Effector memory CD8-positive, alpha-beta T cell (primary cell): ENCODE data around the gene ASMT.
A peak's percentile ranks its signal among the peaks of the same experiment; 100 is the strongest.
"Not testable (repeated sequence)": the region's sequence is repeated elsewhere in the genome, so short reads cannot be mapped to it uniquely, and the experiment has no call there.

ENCODE experiments used
- ATAC-seq: fragments of 150-1000 bp; cut with Tn5 transposase; replicated peaks from 2 replicates; pipeline ENCODE4 v1.10.0; 2021; ENCODE audit warnings: mild to moderate bottlenecking, moderate library complexity
- DNase-seq, 3 experiments: peaks; one replicate each; pipeline ENCODE4 v3.0.0; 2021
- H3K27ac Mint-ChIP-seq, 2 donors: one replicate each; pipeline ENCODE4 v1.8.0; 2022; ENCODE audit warnings: mild to moderate bottlenecking in 2 of 2, mixed read lengths in 2 of 2, moderate library complexity in 2 of 2
- H3K27me3 Mint-ChIP-seq, 2 donors: one replicate each; pipeline ENCODE4 v1.8.0; 2022; ENCODE audit warnings: mixed read lengths in 2 of 2
- H3K36me3 Mint-ChIP-seq: one replicate; pipeline ENCODE4 v1.8.0; 2022; ENCODE audit warnings: mild to moderate bottlenecking, moderate library complexity, mixed read lengths; ENCODE audit not compliant: insufficient read depth
- H3K4me1 Mint-ChIP-seq, 2 donors: one replicate each; pipeline ENCODE4 v1.8.0; 2022; ENCODE audit warnings: low read depth in 2 of 2, mixed read lengths in 2 of 2
- H3K4me3 Mint-ChIP-seq, 2 donors: one replicate each; pipeline ENCODE4 v1.8.0; 2022; ENCODE audit warnings: mild to moderate bottlenecking in 2 of 2, mixed read lengths in 2 of 2, moderate library complexity in 2 of 2
- H3K9me3 Mint-ChIP-seq, 2 donors: one replicate each; pipeline ENCODE4 v1.8.0; 2022; ENCODE audit warnings: mixed read lengths in 2 of 2

ASMT gene

DNA sequence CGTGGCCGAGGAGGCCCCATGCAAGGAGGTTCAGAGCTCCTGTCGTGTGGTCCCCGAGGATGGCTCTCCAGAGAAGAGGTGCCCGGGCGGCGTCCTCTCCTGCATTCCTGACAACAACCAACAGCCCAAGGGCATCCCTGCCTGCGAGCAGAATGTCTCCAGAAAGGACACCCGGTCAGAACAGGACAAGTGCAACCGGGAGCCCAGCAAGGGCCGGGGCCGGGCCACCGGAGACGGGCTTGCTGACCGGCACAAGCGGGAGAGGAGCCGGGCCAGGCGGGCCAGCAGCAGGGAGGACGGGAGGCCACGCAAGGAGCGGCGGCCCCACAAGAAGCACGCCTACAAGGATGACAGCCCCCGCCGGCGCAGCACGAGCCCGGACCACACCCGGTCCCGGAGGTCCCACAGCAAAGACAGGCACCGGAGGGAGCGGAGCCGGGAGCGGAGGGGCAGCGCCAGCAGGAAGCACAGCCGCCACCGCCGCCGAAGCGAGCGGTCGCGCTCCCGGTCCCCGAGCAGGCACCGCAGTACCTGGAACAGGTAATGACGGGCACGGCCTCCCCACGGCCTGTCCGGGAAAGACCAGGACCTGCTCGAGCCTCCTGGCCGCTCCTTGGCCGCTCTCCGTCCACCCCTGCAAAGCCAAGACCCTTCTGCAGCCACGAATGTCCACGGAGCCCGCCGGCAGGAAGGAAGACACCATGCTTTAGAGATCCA, 13.7 kb upstream of the ASMT start:
- no peaks in the 10 kb centered on the region for H3K9me3 Mint-ChIP-seq
- peaks cover 9 to 26% of the 10 kb centered on the region in 2 donors for H3K4me1 Mint-ChIP-seq
- peak overlapping the region in 1 of 2 donors; percentile 51 for H3K27ac Mint-ChIP-seq
- DNase-seq (no peak), ATAC-seq (no peak)
- H3K27me3 Mint-ChIP-seq = no peaks in the 10 kb centered on the region
- H3K36me3 Mint-ChIP-seq = peaks cover 82% of the 10 kb centered on the region
- peak overlapping the region in 1 of 2 donors; percentile 41 for H3K4me3 Mint-ChIP-seq

DNA sequence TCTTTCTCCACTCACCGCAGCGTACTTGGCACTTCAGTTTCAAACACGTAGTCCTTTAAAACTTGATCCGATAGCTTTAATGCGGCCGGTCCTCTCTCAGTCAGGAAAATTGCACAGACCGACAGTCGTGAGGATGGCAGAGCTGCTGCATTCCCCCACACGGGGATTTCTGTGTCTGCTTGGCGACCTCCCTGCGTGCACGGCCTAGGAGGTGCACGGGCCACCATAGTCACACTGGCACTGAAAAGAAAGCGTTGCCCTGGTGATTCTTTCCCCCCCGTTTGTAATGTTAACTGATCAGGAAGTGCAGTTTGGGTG, 13.1 kb upstream of the ASMT start:
- DNase-seq (no peak), ATAC-seq (no peak)
- H3K9me3 Mint-ChIP-seq = no peaks in the 10 kb centered on the region
- H3K4me1 Mint-ChIP-seq = peaks cover 9 to 26% of the 10 kb centered on the region in 2 donors
- H3K27me3 Mint-ChIP-seq = no peaks in the 10 kb centered on the region
- H3K4me3 Mint-ChIP-seq = peak overlapping the region in 1 of 2 donors; percentile 41
- peak overlapping the region in 1 of 2 donors; percentile 51 for H3K27ac Mint-ChIP-seq
- peaks cover 84% of the 10 kb centered on the region for H3K36me3 Mint-ChIP-seq

DNA sequence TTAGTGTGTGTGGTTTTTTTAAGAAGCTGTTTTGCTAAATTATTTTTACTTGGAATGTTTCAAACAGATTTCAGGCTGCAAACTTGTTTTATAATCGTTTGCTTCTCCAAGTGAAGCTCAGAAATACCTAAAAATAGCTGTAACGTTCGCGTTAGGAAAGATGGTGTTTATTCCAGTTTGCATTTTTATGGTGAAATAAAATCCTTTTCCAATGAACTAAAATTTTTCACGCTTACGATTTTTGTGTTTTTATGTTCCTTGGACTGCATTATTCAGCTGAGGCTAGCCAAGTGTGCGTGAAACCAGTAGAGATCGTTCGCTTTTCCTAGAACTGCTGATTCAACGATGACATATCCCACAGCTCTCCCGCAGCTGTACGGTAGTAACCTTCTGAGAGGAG, 12.6 kb upstream of the ASMT start:
- Mint-ChIP-seq H3K4me3 (no peak overlapping the region), H3K27me3 (no peaks in the 10 kb centered on the region), H3K36me3 (peaks cover 80% of the 10 kb centered on the region), H3K27ac (no peak overlapping the region), H3K4me1 (peaks cover 5 to 21% of the 10 kb centered on the region in 2 donors), H3K9me3 (no peaks in the 10 kb centered on the region)
- DNase-seq = no peak
- no peak for ATAC-seq

DNA sequence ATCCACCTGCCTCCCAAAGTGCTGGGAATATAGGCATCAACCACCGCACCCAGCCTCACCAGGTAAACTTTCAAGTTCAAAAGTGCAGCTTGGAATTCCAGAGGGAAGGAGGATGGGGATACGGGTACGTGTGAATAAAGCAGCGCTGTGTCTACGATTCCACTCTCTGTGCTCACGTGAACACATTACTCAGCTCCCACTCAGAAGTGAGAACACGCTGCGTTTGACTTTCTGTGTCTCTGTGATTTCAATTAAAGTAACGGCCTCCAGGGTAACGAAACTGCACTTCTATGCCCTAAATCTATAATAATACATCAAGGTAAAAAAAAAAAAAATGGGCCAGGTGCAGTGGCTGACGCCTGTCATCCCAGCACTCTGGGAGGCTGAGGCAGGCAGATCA, 8.4 kb upstream of the ASMT start:
- H3K27me3 Mint-ChIP-seq = no peaks in the 10 kb centered on the region
- H3K9me3 Mint-ChIP-seq = no peaks in the 10 kb centered on the region
- H3K27ac Mint-ChIP-seq = no peak overlapping the region
- no peak overlapping the region for H3K4me3 Mint-ChIP-seq
- ATAC-seq = no peak
- H3K4me1 Mint-ChIP-seq = peaks cover 2 to 12% of the 10 kb centered on the region in 2 donors
- H3K36me3 Mint-ChIP-seq = peaks cover 53% of the 10 kb centered on the region
- DNase-seq = no peak

DNA sequence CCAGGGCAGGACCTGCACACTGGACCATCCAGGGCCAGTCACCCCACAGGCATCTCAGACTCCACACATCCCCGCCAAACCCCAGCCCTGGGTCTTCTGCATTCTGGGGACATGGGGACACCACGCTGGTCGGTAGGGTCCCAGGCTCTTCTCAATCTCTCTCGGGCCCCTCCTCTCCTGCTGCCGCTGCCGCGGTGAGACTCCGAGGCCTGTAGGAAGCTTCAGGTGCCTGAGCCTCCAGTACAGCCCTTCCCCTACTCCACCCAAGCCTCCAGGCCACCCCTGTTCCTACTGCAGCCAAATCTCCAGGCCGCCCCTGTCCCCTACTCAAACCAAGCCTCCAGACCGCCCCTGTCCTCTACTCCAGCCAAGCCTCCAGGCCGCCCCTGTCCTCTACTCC, 5.5 kb upstream of the ASMT start:
- Mint-ChIP-seq H3K36me3 (peaks cover 32% of the 10 kb centered on the region), H3K4me1 (peaks cover 0 to 8% of the 10 kb centered on the region in 2 donors), H3K27me3 (no peaks in the 10 kb centered on the region), H3K4me3 (no peak overlapping the region), H3K9me3 (no peaks in the 10 kb centered on the region), H3K27ac (peak overlapping the region in 1 of 2 donors; percentile 69)
- ATAC-seq (no peak), DNase-seq (no peak)

- Mint-ChIP-seq H3K27me3 (no peaks in the 10 kb centered on the region), H3K27ac (peak overlapping the region in 1 of 2 donors; percentile 69), H3K4me3 (no peak overlapping the region), H3K36me3 (peaks cover 29% of the 10 kb centered on the region), H3K9me3 (no peaks in the 10 kb centered on the region), H3K4me1 (peaks cover 0 to 7% of the 10 kb centered on the region in 2 donors)
- no peak for DNase-seq
- ATAC-seq = no peak
These were observed 5.1 kb upstream of the ASMT start for GRCh38 chrX:1609762-1610161.

DNA sequence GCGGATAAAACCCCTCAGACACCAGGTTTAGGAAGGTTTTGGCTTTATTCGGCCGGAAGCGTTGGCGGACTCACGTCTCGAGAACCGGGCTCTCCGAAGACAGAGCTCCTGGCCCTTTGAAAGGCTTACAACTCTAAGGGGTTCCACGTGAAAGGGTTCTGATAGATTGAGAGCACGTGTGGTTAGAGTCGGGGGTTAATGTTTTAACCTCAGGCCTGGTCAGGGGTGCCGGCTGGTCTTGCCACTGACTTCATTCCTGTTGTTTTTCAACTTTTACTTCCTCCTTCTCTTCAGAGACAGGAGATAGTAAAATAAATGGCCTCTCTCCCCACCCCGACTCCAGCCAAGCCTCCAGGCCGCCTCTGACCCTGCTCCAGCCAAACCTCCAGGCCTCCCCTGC, 4.7 kb upstream of the ASMT start:
- Mint-ChIP-seq H3K9me3 (no peaks in the 10 kb centered on the region), H3K27me3 (no peaks in the 10 kb centered on the region), H3K4me1 (peaks cover 0 to 7% of the 10 kb centered on the region in 2 donors), H3K4me3 (no peak overlapping the region), H3K27ac (peak overlapping the region in 1 of 2 donors; percentile 69), H3K36me3 (peaks cover 26% of the 10 kb centered on the region)
- no peak for ATAC-seq
- DNase-seq = no peak

- ATAC-seq (no peak), DNase-seq (no peak)
- H3K36me3 Mint-ChIP-seq = peaks cover 25% of the 10 kb centered on the region
- H3K9me3 Mint-ChIP-seq = no peaks in the 10 kb centered on the region
- H3K4me1 Mint-ChIP-seq = peaks cover 0 to 7% of the 10 kb centered on the region in 2 donors
- no peaks in the 10 kb centered on the region for H3K27me3 Mint-ChIP-seq
- H3K4me3 Mint-ChIP-seq = no peak overlapping the region
- H3K27ac Mint-ChIP-seq = peak overlapping the region in 1 of 2 donors; percentile 32
These were observed 4.1 kb upstream of the ASMT start for GRCh38 chrX:1610736-1611135.

DNA sequence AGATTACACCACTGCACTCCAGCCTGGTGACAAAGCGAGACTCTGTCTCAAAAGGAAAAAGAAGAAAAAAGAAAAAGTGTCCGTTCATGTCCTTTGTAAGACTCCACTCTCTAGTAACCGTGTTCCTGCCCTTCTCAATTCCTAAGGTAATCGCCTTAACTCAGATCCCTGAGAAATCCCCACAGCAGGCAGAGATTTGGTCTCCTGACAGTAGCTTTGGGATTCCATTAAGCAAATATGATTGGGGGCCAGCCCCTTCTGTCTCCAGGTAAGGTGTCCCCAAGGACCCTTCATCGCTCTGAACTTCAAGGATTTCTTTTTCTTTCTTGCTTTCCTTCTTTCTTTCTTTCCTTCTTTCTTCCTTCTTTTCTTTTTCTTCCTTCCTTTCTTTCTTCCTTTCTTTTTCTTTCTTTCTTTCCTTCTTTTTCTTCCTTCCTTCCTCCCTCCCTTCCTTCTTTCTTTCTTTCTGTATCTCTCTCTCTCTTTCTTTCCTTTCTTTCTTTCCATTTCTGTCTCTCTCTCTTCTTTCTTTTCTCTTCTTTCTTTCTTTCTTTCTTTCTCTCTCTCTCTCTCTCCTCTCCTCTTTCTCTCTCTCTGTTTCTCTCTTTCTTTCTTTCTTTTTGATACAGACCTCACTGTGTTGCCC, 2.1 kb upstream of the ASMT start:
- ATAC-seq (no peak), DNase-seq (no peak)
- peaks cover 0 to 7% of the 10 kb centered on the region in 2 donors for H3K4me1 Mint-ChIP-seq
- peak overlapping the region; percentile 1 to 33 for H3K27ac Mint-ChIP-seq
- no peak overlapping the region for H3K4me3 Mint-ChIP-seq
- H3K27me3 Mint-ChIP-seq = no peaks in the 10 kb centered on the region
- peaks cover 20% of the 10 kb centered on the region for H3K36me3 Mint-ChIP-seq
- H3K9me3 Mint-ChIP-seq = no peaks in the 10 kb centered on the region

DNA sequence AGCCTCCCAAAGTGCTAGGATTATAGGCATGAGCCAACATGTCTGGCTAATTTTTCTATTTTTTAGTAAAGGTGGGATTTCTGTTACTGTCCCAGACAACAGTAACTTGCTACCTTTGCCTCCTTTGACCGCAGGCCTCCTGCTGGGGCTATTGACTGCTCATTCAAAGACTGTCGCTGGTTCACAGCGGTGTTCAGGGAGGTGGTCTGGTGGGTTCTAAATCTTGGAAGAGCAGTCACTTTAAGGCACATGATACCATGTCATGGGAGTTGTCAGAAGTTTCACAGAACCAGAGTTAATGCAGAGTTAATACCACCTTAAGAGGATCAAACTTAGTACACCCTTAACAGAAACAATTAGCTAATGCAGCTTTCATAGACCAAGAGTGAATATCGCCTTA, 3.8 kb downstream of the ASMT start:
- Mint-ChIP-seq H3K27ac (no peak overlapping the region), H3K36me3 (peaks cover 6% of the 10 kb centered on the region), H3K27me3 (peaks cover 0 to 4% of the 10 kb centered on the region in 2 donors), H3K4me1 (peaks cover 4 to 18% of the 10 kb centered on the region in 2 donors), H3K9me3 (no peaks in the 10 kb centered on the region), H3K4me3 (no peak overlapping the region)
- ATAC-seq (no peak), DNase-seq (no peak)

GRCh38 chrX:1623691-1624090, 8.8 kb downstream of the ASMT start:
- ATAC-seq (no peak), DNase-seq (no peak)
- Mint-ChIP-seq H3K36me3 (no peaks in the 10 kb centered on the region), H3K27me3 (peaks cover 0 to 6% of the 10 kb centered on the region in 2 donors), H3K4me1 (peaks cover 4 to 18% of the 10 kb centered on the region in 2 donors), H3K9me3 (no peaks in the 10 kb centered on the region), H3K27ac (no peak overlapping the region), H3K4me3 (peak overlapping the region in 1 of 2 donors; percentile 56)

- peaks cover 4 to 18% of the 10 kb centered on the region in 2 donors for H3K4me1 Mint-ChIP-seq
- H3K27me3 Mint-ChIP-seq, ATAC-seq, H3K9me3 Mint-ChIP-seq, DNase-seq, H3K36me3 Mint-ChIP-seq, H3K4me3 Mint-ChIP-seq, H3K27ac Mint-ChIP-seq: not testable (repeated sequence)
These were observed 9.4 kb downstream of the ASMT start for GRCh38 chrX:1624158-1624860.

- H3K36me3 Mint-ChIP-seq, DNase-seq, H3K4me3 Mint-ChIP-seq, H3K27me3 Mint-ChIP-seq, ATAC-seq, H3K9me3 Mint-ChIP-seq: not testable (repeated sequence)
- Mint-ChIP-seq H3K27ac (peak overlapping the region in 1 of 2 donors; percentile 80), H3K4me1 (peaks cover 4 to 18% of the 10 kb centered on the region in 2 donors)
These were observed 10.0 kb downstream of the ASMT start for GRCh38 chrX:1624861-1625215.

GRCh38 chrX:1629244-1629643, 14.4 kb downstream of the ASMT start:
- no peaks in the 10 kb centered on the region for H3K27me3 Mint-ChIP-seq
- no peak overlapping the region for H3K4me3 Mint-ChIP-seq
- H3K27ac Mint-ChIP-seq = no peak overlapping the region
- no peaks in the 10 kb centered on the region for H3K36me3 Mint-ChIP-seq
- ATAC-seq = no peak
- no peak for DNase-seq
- no peaks in the 10 kb centered on the region for H3K9me3 Mint-ChIP-seq
- no peaks in the 10 kb centered on the region for H3K4me1 Mint-ChIP-seq
